HG03442 (cell line): ENCODE measurements around the gene SPTBN5.

Experiments used
- ATAC-seq: cut with Tn5 transposase; IDR thresholded peaks from one replicate; pipeline ENCODE4 v1.9.1; 2021; ENCODE audit warnings: mild to moderate bottlenecking, moderate library complexity; ENCODE audit not compliant: unreplicated experiment

SPTBN5 gene

DNA sequence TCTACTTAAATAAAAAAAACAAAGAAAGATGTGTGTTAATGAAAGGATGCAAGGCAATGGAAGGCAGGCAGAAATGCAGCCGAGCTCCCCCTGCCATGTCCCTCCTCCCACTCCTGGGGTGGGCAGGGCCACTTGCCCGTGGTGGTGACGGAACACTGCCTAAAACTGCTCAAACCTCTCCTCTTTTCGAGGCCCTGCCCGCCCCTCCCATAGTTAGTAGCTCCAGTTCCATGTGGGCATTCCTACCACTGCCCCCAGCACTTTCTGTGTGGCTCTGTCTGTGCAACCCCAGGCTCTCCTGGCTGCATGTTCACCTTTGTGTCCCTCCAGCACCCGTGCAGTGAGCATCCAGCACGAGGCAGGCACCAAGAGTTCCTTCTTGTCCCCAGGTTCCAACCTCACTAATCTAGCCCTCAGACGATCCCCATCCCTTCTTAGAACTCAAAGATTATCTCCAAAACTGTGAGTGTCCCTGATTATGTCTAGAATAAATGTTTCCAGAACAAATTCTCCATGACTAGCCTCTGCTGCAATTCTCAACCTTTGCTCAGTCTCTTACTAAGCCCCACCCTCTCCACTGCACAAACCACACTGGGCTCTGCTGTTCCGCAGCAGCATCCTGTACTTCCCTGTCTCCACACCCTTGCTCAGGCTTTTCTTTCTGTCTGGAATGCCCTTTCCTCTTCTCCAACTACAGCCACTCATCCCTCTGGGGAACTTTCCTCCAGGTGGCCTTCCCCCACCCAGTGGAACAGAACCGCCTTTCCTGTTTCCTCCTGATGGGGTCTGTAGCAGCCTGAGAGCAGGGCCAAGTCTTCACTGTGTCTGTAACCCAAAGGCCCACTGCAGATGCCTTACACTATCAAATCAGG lies 32.6 kb upstream of the SPTBN5 start:
- no peak for ATAC-seq

GRCh38 chr15:41925086-41925608 lies 31.3 kb upstream of the SPTBN5 start:
- no peak for ATAC-seq

GRCh38 chr15:41923401-41923997 lies 29.6 kb upstream of the SPTBN5 start:
- no peak for ATAC-seq

DNA sequence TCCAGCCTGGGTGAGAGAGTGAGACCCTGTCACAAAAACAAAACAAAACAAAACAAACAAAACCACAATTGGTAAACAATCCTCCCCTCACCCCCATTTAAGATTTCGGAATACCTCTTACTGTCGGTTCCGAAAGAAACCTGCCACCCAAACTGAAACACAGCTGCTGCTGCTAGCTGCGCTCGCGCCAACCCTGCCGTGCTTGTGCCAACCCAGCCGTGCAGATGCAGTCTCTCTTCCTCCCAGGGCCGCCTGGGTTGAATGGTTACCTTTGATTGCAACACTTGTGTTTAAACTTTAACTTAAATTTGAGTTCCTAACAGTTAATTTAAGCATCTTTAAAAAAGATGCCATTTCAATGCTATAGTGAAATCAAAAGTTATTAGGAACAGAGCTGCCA lies 28.5 kb upstream of the SPTBN5 start:
- ATAC-seq: no peak

DNA sequence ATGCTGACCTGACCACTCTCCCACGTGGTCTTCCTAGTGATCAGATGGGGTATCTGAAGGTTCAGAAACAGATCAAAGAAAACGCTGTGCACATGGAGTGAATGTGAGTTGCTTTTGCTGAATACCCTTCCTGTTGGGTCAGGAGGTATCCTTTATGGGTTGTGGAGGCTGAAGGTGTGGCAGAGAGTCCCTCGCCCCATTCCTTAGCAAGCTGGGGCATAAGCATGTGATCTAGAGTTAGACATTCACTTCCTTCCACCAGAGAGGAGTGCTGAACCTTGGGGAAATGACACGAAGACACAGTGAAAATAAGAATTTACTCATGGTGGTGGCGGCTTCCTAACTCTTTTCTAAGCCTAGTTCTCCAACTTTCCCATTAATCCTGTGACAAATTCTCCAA lies 27.8 kb upstream of the SPTBN5 start:
- ATAC-seq: no peak

GRCh38 chr15:41921167-41921566 lies 27.3 kb upstream of the SPTBN5 start:
- no peak for ATAC-seq

GRCh38 chr15:41919954-41920538 lies 26.2 kb upstream of the SPTBN5 start:
- ATAC-seq: no peak

- no peak for ATAC-seq
Measured at GRCh38 chr15:41919201-41919820, 25.5 kb upstream of the SPTBN5 start.

DNA sequence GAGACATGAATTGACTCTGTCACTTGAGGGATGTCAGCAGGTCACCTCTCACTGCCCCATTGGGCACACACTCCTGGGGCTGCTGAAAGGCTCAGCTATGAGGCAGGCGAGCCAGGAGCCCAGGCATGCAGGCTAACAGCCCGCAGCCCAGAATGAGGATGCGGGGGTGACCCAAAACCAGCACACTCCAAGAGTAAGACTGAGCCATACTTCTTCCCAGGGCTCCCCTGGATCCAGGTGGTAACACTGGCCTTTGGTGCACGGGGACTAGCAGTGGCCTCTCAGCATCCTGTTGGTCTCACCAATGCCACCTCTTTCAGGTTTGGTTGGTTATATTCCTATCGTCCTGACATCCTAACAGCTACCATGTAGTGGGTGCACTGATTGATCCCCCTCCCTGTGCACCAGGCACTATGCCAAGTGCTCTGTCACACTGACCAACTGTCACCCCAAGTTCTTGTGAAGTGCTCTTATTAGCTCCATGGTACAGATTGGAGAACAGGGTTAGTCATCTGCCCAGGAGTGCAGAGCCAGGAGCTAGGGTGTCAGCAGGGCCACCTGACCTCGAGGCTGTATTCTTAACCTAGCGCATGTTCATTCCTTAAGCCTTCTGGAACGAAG lies 24.8 kb upstream of the SPTBN5 start:
- no peak for ATAC-seq

GRCh38 chr15:41917767-41918430 lies 24.0 kb upstream of the SPTBN5 start:
- ATAC-seq: no peak

GRCh38 chr15:41915255-41915994 lies 21.6 kb upstream of the SPTBN5 start:
- ATAC-seq: no peak

DNA sequence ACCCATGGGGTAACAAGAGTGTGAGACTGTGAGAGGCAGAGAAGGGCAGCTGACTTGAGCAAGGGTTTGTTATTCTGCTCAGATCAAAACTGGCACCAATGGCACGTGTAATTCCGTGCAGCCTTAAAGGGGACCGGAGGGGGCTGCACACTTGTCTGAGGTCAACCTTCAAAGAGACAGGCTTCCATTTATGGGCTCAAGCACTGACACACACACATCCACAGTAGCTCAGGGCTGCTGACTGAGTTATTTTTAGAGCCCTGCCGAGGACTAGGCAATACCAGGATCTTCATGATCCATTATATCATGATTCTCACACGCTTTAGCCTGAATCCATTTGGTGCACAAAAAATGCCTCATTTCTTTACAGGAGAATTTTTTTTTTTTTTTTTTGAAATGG lies 20.6 kb upstream of the SPTBN5 start:
- no peak for ATAC-seq

DNA sequence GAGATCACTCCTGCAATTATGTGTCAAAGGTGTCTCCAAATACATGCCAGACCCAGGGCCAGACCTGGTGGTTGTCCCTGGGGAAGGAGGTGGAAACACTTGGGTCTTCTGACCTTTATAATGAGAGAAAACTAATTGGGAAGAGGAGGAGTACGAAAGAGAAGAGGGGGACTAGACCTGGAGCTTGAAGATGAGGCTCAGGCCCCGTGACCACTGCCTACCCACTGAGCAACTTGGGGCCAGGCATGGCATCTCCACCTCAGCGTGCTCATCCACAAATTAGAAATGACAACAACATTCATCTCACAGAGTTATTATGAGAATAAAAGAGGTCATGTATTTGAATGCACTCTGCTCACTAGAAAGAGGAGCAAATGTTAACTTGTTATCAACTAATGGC lies 19.4 kb upstream of the SPTBN5 start:
- ATAC-seq: no peak

- ATAC-seq: no peak
Measured at GRCh38 chr15:41911691-41912345, 18.0 kb upstream of the SPTBN5 start.

GRCh38 chr15:41908736-41909461 lies 15.0 kb upstream of the SPTBN5 start:
- ATAC-seq: no peak

DNA sequence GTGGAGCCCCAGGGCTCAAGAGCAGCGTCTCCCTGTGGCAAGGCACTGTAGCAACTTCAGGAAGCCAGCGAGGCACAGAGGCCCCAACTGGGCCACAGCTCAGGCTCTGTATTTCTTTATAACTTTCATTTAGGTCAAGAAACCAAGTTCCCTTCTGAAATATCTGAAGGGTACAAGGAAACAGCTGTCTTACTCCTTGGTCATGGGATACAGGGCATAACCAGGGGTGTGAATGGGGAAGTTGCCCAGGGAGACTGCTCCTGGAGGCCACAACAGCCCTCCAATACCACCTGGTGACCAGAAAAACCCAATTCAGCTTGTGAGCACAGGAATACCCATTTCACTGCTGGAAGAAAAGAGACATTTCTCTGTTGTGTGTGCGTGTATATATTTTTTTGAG lies 13.3 kb upstream of the SPTBN5 start:
- ATAC-seq: no peak

DNA sequence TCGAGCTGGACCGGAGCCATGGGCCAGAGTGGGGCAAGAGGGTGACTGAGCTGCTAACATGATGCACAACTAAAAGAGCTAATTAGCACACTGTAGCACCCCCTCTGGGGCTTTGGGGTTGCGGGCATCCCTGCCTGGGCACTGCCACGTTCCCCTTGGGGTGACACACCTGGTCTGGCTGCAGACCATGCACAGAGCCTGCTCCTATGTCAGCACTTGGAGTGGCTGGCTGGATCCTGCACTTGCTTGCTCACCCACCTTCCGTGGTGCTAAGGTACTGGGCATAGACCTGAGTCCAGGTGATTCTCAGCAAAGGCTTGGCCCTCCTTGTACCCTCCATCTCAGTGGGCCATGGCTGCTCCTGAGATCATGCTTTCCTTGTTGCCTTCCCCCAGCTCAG lies 12.8 kb upstream of the SPTBN5 start:
- no peak for ATAC-seq

GRCh38 chr15:41905036-41905793 lies 11.4 kb upstream of the SPTBN5 start:
- no peak for ATAC-seq
